ENCODE results near the gene SH2D1B.
"Not testable (repeated sequence)": the region's sequence is repeated elsewhere in the genome, so short reads cannot be mapped to it uniquely, and the experiment has no call there.

SH2D1B gene

DNA sequence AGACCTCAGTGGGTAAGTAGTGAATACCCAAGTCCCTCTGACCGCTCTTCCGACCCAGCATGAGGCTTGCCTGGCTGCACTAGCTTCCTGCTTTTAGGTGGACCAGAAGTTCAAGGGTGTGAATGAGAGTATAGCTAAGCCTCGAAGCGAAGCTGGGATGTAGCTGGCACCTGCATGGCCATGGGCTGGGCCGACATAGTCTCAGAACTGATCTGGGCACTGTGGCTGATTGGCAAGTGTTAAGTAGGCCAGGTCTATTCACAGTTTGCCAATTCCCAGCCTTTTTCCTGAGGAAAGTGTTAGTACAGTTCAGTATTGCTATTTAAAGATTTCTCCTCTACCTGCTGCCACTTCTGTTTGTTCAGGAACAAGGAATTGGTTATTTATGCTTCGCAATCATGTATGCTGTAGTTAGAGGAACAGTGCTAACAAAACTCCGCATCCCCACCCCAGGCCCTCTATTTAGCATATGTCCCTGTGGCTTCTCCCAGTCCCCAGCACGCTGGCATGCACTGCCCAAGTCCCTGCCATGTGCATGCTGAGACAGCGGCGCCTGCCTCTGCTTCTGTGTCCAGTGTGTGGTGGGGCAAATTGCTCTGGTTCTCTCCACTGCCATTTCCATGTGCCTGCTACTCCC is 51.6 kb downstream of the SH2D1B start:
- FAIRE-seq: no peak

- no peak for FAIRE-seq
Observed at GRCh38 chr1:162359523-162360236, 52.3 kb downstream of the SH2D1B start.

DNA sequence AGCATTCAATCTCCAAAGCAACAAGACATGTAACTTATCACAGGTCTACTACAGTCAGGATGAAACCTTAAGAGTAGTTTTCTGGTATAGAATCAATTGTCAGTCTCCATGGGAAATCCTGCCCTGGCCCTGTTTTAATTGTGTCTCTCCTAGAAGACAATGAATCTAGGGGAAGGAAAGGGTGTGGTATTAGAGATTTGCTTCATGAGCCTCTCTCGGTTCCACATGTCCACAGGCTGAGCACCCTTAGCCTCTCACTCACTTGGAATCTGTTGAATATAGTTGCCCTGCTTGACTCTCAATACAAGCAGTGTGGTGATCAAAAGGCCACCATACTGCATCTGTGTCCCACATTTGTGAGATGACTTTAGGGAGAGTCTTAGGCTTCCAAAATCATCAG is 53.0 kb downstream of the SH2D1B start:
- FAIRE-seq: no peak

DNA sequence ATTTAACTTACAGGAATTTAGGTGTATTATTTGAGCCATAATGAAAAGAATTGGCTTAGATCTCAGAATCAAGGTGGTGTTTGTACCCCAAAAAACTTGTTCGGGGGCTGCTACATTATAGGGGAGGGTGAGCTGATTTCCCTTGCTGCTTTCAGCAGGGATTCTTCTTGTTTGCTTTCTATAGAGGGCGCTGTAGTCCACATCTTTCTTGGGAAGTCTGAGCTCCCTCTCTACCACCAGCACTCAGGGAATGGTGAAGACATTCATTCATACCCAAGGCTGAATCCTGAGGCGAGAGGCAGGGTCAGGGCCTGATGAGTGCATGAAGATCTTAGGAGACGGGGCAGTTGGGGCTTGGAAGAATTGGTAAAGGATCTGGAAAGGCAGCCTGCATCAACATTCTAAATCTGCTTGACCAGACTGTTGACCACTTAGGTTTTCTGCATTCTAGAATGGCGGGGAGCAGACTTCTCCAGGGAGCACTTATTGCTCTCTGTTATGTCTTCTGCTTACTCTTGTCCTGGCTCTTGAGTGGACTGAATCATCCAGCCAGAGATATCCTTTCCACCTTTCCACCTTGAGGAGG is 54.2 kb downstream of the SH2D1B start:
- FAIRE-seq: no peak

DNA sequence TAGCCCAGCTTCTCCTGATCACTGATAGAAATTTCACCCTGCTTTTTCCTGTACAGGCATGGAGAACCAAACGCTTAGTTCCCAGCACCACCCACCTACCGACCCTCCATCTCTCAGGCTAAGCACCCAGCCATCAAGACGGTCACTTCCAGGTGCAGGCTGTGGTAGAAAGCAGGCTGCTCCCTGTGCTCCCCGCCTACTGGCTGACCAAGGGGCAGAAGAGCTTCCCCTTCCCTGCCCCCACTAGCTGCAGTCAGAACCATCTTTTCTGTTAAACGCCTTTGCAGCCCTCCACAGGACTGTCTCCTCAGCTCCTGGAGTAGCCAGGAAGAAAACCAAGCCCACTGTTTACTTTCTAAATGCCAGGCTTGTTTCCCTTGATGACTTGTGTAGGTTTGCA is 58.2 kb downstream of the SH2D1B start:
- no peak for FAIRE-seq

DNA sequence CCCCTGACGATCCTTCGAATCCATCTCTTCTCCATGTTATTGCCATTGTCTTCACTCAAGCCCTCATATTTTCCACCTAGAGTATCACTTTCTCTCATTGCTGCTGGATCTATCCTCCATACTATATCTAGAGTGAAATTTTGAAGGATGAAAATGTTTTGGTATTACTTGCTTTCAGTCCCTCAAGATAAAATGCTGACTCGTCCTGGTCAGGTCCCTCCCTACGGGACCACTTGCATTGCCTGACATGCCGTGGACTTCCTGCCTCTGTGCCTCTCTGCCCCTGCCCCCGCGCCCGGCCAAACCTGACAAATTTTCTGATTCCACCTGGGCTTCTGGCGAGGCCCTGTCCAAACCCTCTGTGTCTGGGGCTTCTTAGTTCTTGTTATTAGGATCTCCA is 58.9 kb downstream of the SH2D1B start:
- no peak for FAIRE-seq

DNA sequence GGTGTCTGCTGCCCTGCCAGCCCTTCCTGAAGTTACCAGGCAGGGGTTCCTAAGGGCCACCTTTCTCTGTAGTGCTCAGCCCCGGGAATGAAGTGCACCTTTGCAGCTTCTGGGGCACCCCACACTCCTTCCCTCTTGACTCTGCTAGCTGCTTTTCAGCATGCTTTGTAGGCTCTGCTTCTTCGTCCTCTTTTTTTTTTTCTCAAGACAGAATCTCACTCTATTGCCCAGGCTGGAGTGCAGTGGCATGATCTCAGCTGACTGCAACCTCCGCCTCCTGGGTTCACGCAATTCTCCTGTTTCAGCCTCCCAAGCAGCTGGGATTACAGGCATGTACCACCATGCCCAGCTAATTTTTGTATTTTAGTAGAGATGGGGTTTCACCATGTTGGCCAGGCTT is 60.1 kb downstream of the SH2D1B start:
- not testable (repeated sequence) for FAIRE-seq

DNA sequence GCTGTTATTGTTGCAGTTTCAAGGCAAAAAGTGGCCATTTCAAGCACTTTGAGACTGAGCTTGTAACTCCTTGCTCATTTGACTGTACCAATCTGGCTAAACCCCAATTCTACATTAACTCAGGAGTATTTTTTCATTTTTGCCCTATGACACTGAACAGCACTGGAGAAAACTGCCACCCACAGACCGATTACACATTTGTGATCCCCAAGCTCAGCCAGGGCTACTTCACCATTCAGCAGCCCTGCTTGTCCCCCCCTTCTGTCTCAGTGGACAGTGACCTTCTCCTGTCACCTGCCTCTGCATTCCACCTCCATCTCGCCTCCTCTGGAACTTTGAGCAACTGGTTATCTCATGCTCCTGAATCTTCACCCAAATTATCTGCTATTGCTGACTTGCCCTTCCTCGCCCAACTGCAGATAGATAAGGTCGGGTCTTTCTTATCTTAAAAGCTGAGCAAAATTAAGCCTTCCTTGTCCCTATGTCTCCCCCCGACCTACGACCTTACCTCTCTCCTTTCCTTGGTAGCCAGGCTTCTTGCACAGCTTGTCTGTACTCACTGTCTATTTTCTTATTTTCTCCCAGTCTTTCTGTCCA is 60.6 kb downstream of the SH2D1B start:
- FAIRE-seq: no peak

DNA sequence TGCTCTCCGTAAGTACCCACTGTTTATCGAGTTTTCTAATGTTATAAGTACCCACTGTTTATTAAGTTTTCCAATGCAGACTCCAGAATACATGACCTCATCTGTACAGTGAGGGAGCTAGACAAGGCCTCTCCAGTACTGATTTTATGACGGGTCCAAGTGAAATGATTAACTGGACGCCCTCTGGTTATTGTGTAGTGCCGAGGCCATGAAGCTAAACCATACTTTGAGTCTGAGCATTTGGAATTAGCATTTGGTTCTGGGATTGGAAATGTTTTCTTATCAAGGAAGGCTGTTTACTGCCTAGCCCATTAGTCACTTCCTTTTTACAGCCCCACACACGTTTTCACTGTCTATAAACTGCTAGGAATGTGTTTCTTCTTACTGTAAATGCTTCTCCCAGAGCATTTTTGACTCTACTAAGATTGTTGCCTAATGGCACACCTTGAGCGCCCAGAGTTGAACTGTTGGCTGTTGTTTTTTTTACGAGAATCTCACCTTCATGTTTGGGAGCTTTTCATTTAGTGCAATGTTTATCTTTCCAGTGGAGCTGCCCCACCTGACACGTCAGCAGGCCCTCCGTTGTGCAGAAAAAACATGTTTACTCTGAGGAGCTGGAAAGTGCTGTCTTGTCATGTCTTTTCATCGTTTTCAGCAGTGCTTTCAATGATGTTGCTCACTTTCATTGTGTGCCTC is 62.2 kb downstream of the SH2D1B start:
- FAIRE-seq: no peak

DNA sequence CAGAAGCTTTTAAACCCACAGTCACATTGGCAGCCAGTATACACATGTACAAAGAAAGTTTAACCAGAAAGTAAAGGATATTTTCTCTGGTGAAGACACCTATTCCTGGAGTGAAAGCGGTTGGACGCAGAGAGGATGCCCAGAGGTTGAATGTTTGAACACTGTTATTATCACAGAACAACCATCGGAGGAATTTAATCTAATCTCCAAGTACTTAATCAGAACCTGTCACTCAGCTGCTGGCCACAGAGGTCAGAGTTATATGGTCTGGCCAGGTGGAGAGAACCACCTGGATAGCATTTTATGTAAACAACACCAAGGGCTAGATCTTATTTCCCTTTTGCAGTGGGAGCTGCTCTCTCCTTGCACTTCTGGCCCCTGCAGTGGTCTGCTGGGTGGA is 64.7 kb downstream of the SH2D1B start:
- no peak for FAIRE-seq
